GM23338 (cell line): ENCODE measurements around the gene MAMLD1. TPM values are rescaled to one million over a fixed set of nuclear protein-coding genes. Genes with fewer than 3 reads are reported as not detected.

Source experiments
- ATAC-seq: fragments of 200-7000 bp; cut with Tn5 transposase; 3 replicates; pipeline ENCODE4 v1.9.1; 2020
- DNase-seq: peaks from one replicate; pipeline ENCODE4 v3.0.0-alpha.2; 2015; ENCODE audit warnings: low spot score
- H2AFZ ChIP-seq: fragments of 200-600 bp; sonication (generic); 2 replicates; pipeline ENCODE4 v1.8.0; 2016; ENCODE audit warnings: antibody characterized with exemption, mild to moderate bottlenecking, moderate library complexity
- H3F3A ChIP-seq: fragments of 200-600 bp; sonication (generic); replicated peaks from 2 replicates; pipeline ENCODE4 v1.8.0; 2017; ENCODE audit warnings: antibody characterized with exemption, mixed run types, low read depth
- H3K27ac ChIP-seq: fragments of 200-600 bp; sonication (generic); 2 replicates; pipeline ENCODE4 v1.6.1; 2016; ENCODE audit warnings: low read depth
- H3K27me3 ChIP-seq: fragments of 200-600 bp; sonication (generic); 2 replicates; pipeline ENCODE4 v1.8.0; 2016; ENCODE audit warnings: mild to moderate bottlenecking, mixed run types, moderate library complexity; ENCODE audit not compliant: insufficient read depth
- H3K36me3 ChIP-seq: fragments of 200-600 bp; sonication (generic); 2 replicates; pipeline ENCODE4 v1.8.0; 2016; ENCODE audit warnings: mild to moderate bottlenecking; ENCODE audit not compliant: insufficient read depth
- H3K4me1 ChIP-seq: fragments of 200-600 bp; sonication (generic); 2 replicates; pipeline ENCODE4 v1.8.0; 2016; ENCODE audit warnings: mild to moderate bottlenecking, moderate library complexity; ENCODE audit not compliant: insufficient read depth
- H3K4me2 ChIP-seq: fragments of 200-600 bp; sonication (generic); 2 replicates; pipeline ENCODE4 v1.7.1; 2017; ENCODE audit warnings: mixed run types
- H3K4me3 ChIP-seq: fragments of 200-600 bp; sonication (generic); 2 replicates; pipeline ENCODE4 v1.6.1; 2016; ENCODE audit warnings: mixed run types
- H3K79me2 ChIP-seq: fragments of 200-600 bp; sonication (generic); replicated peaks from 2 replicates; pipeline ENCODE4 v1.8.0; 2017; ENCODE audit warnings: mild to moderate bottlenecking; ENCODE audit not compliant: insufficient read depth
- H3K9me2 ChIP-seq: fragments of 200-600 bp; sonication (generic); 2 replicates; pipeline ENCODE4 v1.8.0; 2017; ENCODE audit not compliant: insufficient read depth
- H4K20me1 ChIP-seq: fragments of 200-600 bp; sonication (generic); replicated peaks from 2 replicates; pipeline ENCODE4 v1.8.0; 2017; ENCODE audit warnings: mild to moderate bottlenecking; ENCODE audit not compliant: insufficient read depth
- H3K27ac Mint-ChIP-seq: 2 replicates; pipeline ENCODE4 v1.8.0; 2020; ENCODE audit warnings: inconsistent platforms, mild to moderate bottlenecking, moderate library complexity, mixed read lengths
- H3K27me3 Mint-ChIP-seq: 3 replicates; pipeline ENCODE4 v1.8.0; 2022; ENCODE audit warnings: low read depth, mild to moderate bottlenecking, moderate library complexity, mixed read lengths, inconsistent platforms; ENCODE audit not compliant: insufficient read depth, poor library complexity
- H3K36me3 Mint-ChIP-seq: 3 replicates; pipeline ENCODE4 v1.8.0; 2021; ENCODE audit warnings: low read depth, mild to moderate bottlenecking, inconsistent platforms, moderate library complexity, mixed read lengths
- H3K4me1 Mint-ChIP-seq: 3 replicates; pipeline ENCODE4 v1.8.0; 2020; ENCODE audit warnings: mild to moderate bottlenecking, inconsistent platforms, mixed read lengths
- H3K4me3 Mint-ChIP-seq: 3 replicates; pipeline ENCODE4 v1.8.0; 2021; ENCODE audit warnings: moderate library complexity, mild to moderate bottlenecking, inconsistent platforms, mixed read lengths
- H3K9me3 Mint-ChIP-seq: 3 replicates; pipeline ENCODE4 v1.8.0; 2020; ENCODE audit warnings: moderate library complexity, mild to moderate bottlenecking, inconsistent platforms, mixed read lengths
- CREB1 ChIP-seq: fragments of 250-450 bp; sonication (Bioruptor Pico); IDR thresholded peaks from 2 replicates; pipeline ENCODE4 v1.5.0; 2020; ENCODE audit warnings: low read depth, mild to moderate bottlenecking, moderate library complexity
- CTCF ChIP-seq, 2 experiments: fragments of 200-600 bp in 1 of 2; sonication (generic) in 1 of 2; conservative IDR thresholded peaks; 2 replicates each; pipeline versions ENCODE4 v1.5.1 to v1.6.1; 2016 to 2017; ENCODE audit warnings: antibody characterized with exemption in 2 of 2, low read depth in 2 of 2, mild to moderate bottlenecking in 2 of 2, moderate library complexity in 1 of 2
- EZH2phosphoT487 ChIP-seq: fragments of 200-600 bp; sonication (generic); IDR thresholded peaks from one replicate; pipeline ENCODE4 v1.8.1; 2018; ENCODE audit warnings: antibody characterized with exemption; ENCODE audit not compliant: unreplicated experiment
- NANOG ChIP-seq: IDR thresholded peaks from 2 replicates; pipeline ENCODE4 v1.6.1; 2016; ENCODE audit warnings: antibody characterized with exemption, borderline replicate concordance
- REST ChIP-seq: IDR thresholded peaks from one replicate; pipeline ENCODE4 v1.6.1; 2018; ENCODE audit warnings: antibody characterized with exemption; ENCODE audit not compliant: unreplicated experiment
- ZNF114 ChIP-seq: fragments of 250-450 bp; sonication (Bioruptor Pico); IDR thresholded peaks from 2 replicates; pipeline ENCODE4 v1.5.0; 2020; ENCODE audit warnings: mild to moderate bottlenecking, moderate library complexity
- ZNF331 ChIP-seq: fragments of 250-450 bp; sonication (Bioruptor Pico); IDR thresholded peaks from 2 replicates; pipeline ENCODE4 v1.5.0; 2020; ENCODE audit warnings: low read depth, mild to moderate bottlenecking, moderate library complexity
- ZNF462 ChIP-seq: fragments of 250-450 bp; sonication (Bioruptor Pico); IDR thresholded peaks from 2 replicates; pipeline ENCODE4 v1.5.0; 2020; ENCODE audit warnings: mild to moderate bottlenecking, moderate library complexity
- polyA plus RNA-seq: library from polyadenylated mRNA; unstranded; fragments of >200 nt; fragmentation: Nextera tagmentation; extraction: Ambion mirVana; gene quantifications from 2 replicates; pipeline ENCODE4 v1.2.1, GENCODE V29; 2016
- total RNA-seq: library from RNA; depleted of rRNA; stranded (reverse); fragments of >200 nt; shearing (Covaris generic); gene quantifications from 2 replicates; pipeline ENCODE4 v1.2.3, GENCODE V29; 2014

MAMLD1 gene
- total and polyA plus RNA-seq, 2 experiments from 2014 or later, result 0.13 to 0.21 TPM

- TF ChIP-seq ZNF462 (CRISPR knock-in tag), result no peak
- no peak for TF ChIP-seq ZNF331
- no peak for TF ChIP-seq NANOG
Observed at GRCh38 chrX:150460781-150461180, 97.7 kb downstream of the MAMLD1 start (continued).

GRCh38 chrX:150463566-150463965, 100.4 kb downstream of the MAMLD1 start:
- no peak overlapping the region for H3K4me2 ChIP-seq
- no peaks in the 10 kb centered on the region for H3K36me3 ChIP-seq
- H3K27ac ChIP-seq, result no peak overlapping the region
- H3K9me2 ChIP-seq, result no peaks in the 10 kb centered on the region
- H3K27me3 ChIP-seq, result no peaks in the 10 kb centered on the region
- DNase-seq, result no peak
- no peak for ATAC-seq
- H3K79me2 ChIP-seq, result no peaks in the 10 kb centered on the region
- Mint-ChIP-seq H3K27ac (no peak overlapping the region), H3K9me3 (no peaks in the 10 kb centered on the region), H3K27me3 (peaks cover 3% of the 10 kb centered on the region), H3K4me3 (no peak overlapping the region), H3K36me3 (no peaks in the 10 kb centered on the region), H3K4me1 (no peaks in the 10 kb centered on the region)
- no peaks in the 10 kb centered on the region for H4K20me1 ChIP-seq
- H3F3A ChIP-seq, result no peaks in the 10 kb centered on the region
- no peak overlapping the region for H2AFZ ChIP-seq
- H3K4me1 ChIP-seq, result no peaks in the 10 kb centered on the region
- H3K4me3 ChIP-seq, result no peak overlapping the region
- TF ChIP-seq CTCF (conservative IDR thresholded peaks at IDR 0.05; ENCODE audit: low read depth in 2 of 2) (no peak), ZNF114 (CRISPR knock-in tag) (no peak), CREB1 (no peak), REST (no peak), EZH2phosphoT487 (no peak)
